Esophagus squamous epithelium (tissue), 4 donors: ENCODE results near the gene VEZF1.

Experiments used
- POLR2A ChIP-seq, 4 donors: fragments of 450-650 bp; IDR thresholded peaks; one replicate each; pipeline ENCODE4 v1.6.1; 2017; ENCODE audit warnings: antibody characterized with exemption in 4 of 4, mild to moderate bottlenecking in 4 of 4, moderate library complexity in 3 of 4
- TF ChIP-seq, protein P1 (sequence below), 6 experiments: fragments of 450-650 bp in 4 of 6; fragments of 200-600 bp in 2 of 6; sonication (generic) in 2 of 6; IDR thresholded peaks; one replicate each; pipeline ENCODE4 v1.5.1; 2016 to 2019; ENCODE audit warnings: antibody characterized with exemption in 6 of 6, mild to moderate bottlenecking in 4 of 6, moderate library complexity in 4 of 6

- no peak for TF ChIP-seq POLR2A (IDR thresholded peaks at IDR 0.05)
- TF ChIP-seq, protein P1, sequence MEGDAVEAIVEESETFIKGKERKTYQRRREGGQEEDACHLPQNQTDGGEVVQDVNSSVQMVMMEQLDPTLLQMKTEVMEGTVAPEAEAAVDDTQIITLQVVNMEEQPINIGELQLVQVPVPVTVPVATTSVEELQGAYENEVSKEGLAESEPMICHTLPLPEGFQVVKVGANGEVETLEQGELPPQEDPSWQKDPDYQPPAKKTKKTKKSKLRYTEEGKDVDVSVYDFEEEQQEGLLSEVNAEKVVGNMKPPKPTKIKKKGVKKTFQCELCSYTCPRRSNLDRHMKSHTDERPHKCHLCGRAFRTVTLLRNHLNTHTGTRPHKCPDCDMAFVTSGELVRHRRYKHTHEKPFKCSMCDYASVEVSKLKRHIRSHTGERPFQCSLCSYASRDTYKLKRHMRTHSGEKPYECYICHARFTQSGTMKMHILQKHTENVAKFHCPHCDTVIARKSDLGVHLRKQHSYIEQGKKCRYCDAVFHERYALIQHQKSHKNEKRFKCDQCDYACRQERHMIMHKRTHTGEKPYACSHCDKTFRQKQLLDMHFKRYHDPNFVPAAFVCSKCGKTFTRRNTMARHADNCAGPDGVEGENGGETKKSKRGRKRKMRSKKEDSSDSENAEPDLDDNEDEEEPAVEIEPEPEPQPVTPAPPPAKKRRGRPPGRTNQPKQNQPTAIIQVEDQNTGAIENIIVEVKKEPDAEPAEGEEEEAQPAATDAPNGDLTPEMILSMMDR (IDR thresholded peaks at IDR 0.05) = no peak
Observed at GRCh38 chr17:57962279-57963148, 25.5 kb downstream of the VEZF1 start.
